NCI-H2107 treated with DMSO at 0.1 percent for 48 hours (cell line): Measurements from ENCODE around the gene C12orf75.

Source experiments
- DNase-seq: peaks from one replicate; lab custom pipeline; 2025; ENCODE audit not compliant: unreplicated experiment; lab: John Stamatoyannopoulos, UW

Gene C12orf75

GRCh38 chr12:105409801-105410471 is 79.4 kb downstream of the C12orf75 start:
- peak; percentile 98 for DNase-seq

GRCh38 chr12:105413911-105414487 is 83.5 kb downstream of the C12orf75 start:
- no peak for DNase-seq

GRCh38 chr12:105417732-105418131 is 87.2 kb downstream of the C12orf75 start:
- no peak for DNase-seq

- DNase-seq = no peak
Observed at GRCh38 chr12:105418229-105418628, 87.7 kb downstream of the C12orf75 start.

GRCh38 chr12:105418821-105419291 is 88.4 kb downstream of the C12orf75 start:
- DNase-seq = no peak

GRCh38 chr12:105419606-105420005 is 89.1 kb downstream of the C12orf75 start:
- no peak for DNase-seq

- DNase-seq = no peak
Observed at GRCh38 chr12:105420046-105420445, 89.6 kb downstream of the C12orf75 start.

GRCh38 chr12:105420659-105421240 is 90.3 kb downstream of the C12orf75 start:
- peak; percentile 84 for DNase-seq
